Measurements from ENCODE around the gene CHPF2.
A peak's percentile ranks its signal among the peaks of the same experiment; 100 is the strongest.

Gene CHPF2

DNA sequence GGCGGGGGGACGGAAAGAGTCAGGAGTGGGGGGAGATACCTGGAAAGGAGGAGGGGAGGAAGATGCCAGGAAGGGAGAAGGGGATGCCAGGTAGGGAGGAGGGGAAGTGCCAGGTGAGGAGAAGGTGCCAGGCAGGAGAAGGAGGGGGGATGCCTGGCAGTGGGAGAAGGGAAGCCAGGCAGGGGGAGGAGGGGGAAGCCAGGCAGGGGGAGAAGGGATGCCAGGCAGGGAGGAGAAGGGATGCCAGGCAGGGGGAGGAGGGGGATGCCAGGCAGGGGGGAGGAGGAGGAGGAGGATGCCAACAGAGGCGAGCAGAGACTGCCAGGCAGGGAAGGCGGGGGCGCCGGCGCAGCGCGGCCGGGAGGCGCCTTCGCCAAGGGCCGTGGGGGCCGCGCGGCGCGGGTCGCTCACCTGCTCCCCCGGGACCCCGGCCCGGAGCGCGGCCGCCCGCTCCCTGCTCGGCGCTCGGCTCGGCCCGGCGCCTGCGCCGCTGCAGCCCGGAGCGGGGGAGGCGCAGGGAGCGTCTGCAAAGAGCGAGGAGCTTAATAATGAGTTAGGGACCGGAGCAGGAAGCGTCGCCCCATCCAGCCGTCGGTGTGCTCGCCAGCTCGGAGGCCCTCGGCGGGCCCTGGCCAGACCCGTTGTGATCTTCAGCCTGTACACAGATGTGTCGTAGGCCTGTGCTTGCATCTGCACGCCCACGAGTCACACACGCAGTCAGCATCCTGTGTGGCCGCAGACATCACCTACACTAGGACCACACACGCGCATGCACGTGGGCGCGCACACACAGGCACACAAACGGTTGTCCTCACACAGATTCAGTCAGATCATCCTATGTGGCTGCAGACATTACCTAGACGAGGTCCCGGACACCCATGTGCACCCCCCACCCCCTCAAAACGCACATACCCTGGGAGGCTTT, 44.6 kb downstream of the CHPF2 start:
- DNase-seq (ENCODE audit: insufficient read length, low spot score) (peak; percentile 76), FAIRE-seq (no peak)
- peak; percentile 61; the same call in 1 of the 2 replicates for TF ChIP-seq POLR2A (IDR thresholded peaks at IDR 0.05; ENCODE audit: low read depth, low read length)

DNA sequence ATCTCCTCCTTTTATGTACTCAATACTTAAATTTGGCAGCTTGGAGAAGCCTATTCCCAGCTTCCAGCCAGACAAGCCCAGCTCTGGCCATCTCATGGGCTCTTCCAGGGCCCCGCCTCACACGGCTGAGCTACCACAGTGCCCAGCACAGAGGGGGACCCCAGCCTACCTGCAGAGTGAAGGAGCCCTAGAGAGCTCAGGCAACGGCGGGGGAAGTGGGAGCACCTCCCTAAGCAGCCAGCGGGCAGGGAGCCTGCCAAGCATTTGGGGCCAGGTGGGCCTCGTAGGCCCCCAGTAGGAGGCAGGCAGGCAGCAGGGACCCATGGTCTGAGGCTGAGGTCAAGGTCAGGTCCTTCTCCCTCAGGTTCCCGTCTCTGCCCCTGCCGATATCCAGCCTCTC, 45.3 kb downstream of the CHPF2 start:
- no peak for TF ChIP-seq POLR2A (IDR thresholded peaks at IDR 0.05; ENCODE audit: low read depth, low read length)
- DNase-seq (ENCODE audit: insufficient read length, low spot score) (no peak), FAIRE-seq (no peak)

DNA sequence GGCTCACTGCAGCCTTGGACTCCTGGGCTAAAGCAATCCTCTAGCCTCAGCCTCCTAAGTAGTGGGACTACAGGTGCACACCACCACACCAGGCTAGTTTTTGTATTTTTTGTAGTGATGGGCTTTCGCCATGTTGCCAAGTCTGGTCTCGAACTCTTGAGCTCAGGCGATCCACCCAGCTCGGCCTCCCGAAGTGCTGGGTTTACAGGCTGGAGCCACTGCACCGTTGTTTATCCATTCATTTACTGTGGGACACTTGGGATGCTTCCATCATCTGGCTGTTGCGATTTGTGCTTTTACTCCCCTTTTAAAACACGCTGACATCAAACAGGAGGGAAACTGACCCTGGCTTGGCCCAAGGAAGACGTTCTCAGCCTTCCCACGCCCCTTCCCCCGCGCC, 46.7 kb downstream of the CHPF2 start:
- no peak for TF ChIP-seq POLR2A (IDR thresholded peaks at IDR 0.05; ENCODE audit: low read depth, low read length)
- no peak for FAIRE-seq

DNA sequence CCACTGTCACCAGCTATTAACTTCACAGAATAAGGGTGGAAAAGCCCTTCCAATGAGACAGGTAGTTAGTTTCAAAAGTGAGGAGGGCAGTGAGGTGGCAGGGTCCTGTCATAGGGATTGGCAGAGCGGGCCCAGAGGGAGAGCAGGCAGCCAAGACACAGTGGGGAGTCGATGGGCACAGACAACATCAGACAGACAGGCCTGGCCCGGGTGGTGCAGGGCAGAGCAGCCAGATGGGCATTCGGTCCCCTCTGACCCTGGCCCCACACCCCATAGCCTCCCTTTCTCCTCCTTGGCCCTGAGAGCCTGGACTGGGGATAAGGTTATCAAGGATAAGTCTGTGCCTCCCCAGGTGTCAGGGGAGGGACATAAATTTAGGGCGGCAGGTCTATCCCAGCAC, 47.6 kb downstream of the CHPF2 start:
- no peak for TF ChIP-seq POLR2A (IDR thresholded peaks at IDR 0.05; ENCODE audit: low read depth, low read length)
- FAIRE-seq (no peak), DNase-seq (ENCODE audit: insufficient read length, low spot score) (no peak)

More for the DNA sequence above, 46.7 kb downstream of the CHPF2 start:
- no peak for DNase-seq (ENCODE audit: insufficient read length, low spot score)

DNA sequence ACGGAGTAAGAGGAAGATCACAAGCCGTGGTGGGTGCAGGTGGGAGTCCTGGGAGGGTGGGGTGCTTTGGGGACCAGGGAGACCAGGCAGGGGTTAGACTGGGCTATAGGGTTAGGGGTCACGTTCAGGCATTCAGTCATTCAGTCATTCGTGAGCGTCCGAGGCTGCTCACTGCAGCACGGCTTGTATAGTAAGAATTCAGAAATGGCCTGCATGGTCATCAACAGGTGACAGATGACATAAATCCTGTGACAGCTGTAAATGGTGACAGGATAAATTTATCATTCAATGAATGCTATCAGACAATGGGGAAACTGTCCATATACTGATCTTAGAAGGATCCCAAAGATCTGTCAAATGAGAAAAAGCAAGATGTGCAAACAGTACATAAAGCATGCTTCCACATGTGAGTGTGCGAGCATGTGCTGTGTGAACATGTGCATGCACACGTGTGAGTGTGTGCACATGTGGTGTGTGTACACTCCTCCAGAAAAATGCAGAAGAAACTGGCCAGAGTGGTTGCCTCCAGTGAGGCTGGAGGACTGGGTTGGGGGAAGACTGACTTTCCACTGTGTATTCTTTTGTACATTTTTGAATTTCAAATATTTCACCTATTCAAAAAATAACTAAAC, 48.2 kb downstream of the CHPF2 start:
- no peak for TF ChIP-seq POLR2A (IDR thresholded peaks at IDR 0.05; ENCODE audit: low read depth, low read length)
- FAIRE-seq: no peak
- no peak for DNase-seq (ENCODE audit: insufficient read length, low spot score)

DNA sequence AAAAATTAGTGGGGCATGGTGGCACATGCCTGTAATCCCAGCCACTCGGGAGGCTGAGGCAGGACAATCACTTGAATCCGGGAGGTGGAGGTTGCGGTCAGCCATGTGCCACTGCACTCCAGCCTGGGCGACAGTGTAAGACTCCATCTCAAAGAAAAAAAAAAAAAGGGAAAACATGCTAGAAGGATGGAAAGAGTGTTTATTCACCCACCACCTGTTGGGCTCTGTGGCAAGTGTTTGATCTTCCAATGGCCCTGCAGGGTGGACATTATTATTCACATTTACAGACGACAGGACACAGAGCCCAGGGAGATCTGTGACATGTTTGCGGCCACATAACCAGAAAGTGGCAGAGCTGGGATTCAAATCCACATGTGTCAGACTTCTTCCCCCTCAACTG, 49.4 kb downstream of the CHPF2 start:
- FAIRE-seq: no peak
- no peak for TF ChIP-seq POLR2A (IDR thresholded peaks at IDR 0.05; ENCODE audit: low read depth, low read length)
- DNase-seq (ENCODE audit: insufficient read length, low spot score): no peak

DNA sequence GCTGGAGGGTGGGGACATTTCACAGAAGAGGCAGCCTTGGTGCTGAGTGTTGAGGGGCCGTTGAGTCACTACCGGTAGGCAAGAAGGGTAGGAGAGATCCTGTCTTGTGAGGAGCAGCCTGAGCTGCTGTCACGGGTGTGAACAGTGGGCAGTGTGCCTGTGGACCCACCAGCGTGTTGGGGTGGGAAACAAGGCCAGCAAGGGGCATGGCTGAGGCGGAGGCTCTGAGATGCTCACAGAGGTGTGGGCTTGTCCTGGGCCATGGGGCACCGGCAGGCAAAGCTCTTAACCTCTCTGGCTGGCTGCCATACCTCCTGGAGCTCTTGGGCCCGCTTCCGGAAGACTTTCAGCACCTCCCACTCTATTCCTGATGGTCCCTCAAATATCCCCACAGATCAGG, 49.8 kb downstream of the CHPF2 start:
- DNase-seq (ENCODE audit: insufficient read length, low spot score) (no peak), FAIRE-seq (no peak)
- no peak for TF ChIP-seq POLR2A (IDR thresholded peaks at IDR 0.05; ENCODE audit: low read depth, low read length)

DNA sequence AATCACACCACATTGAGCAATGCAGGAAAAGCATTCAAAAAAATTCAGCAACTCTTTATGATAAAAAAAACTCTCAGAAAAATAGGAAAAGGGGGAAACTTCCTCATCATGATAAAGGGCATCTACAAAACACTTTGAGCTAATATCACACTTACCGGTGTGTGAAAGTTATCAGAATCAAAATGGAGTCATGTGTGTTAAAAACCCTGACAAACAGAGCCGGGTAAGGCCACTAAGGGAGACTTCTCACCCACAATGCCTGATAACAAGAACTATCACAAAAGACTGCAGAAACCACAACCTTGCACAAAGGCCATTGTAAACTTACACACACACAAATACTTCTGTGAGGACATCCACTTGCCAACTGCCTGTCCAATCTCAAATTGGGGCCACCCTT, 51.0 kb downstream of the CHPF2 start:
- DNase-seq (ENCODE audit: insufficient read length, low spot score): no peak
- TF ChIP-seq POLR2A (IDR thresholded peaks at IDR 0.05; ENCODE audit: low read depth, low read length): no peak
- no peak for FAIRE-seq

DNA sequence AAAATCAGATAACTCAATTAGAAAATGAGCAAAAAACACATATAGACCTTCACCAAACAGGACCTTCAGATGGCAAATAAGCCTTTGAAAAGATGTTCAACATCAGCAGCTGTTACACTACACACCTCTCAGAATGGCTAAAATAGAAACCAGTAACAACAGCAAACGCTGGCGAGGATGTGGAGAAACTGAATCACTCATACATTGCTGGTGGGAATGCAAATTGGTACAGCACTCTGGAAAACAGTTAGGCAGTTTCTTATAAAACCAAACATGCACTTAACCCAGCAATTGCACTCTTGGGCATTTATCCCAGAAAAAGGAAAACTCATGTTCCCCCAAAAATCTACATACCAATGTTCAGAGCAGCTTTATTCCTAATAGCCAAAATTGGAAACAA, 53.9 kb downstream of the CHPF2 start:
- no peak for TF ChIP-seq POLR2A (IDR thresholded peaks at IDR 0.05; ENCODE audit: low read depth, low read length)
- FAIRE-seq (no peak), DNase-seq (ENCODE audit: insufficient read length, low spot score) (no peak)

Measured in H54 (cell line).